C4-2B (cell line): ENCODE data around the gene VPS16.
"Not testable (repeated sequence)": the region's sequence is repeated elsewhere in the genome, so short reads cannot be mapped to it uniquely, and the experiment has no call there.

Experiments
- CTCF ChIP-seq: fragments of 450-650 bp; conservative IDR thresholded peaks from 2 replicates; pipeline ENCODE4 v1.5.1; 2017; ENCODE audit warnings: mild to moderate bottlenecking
- ZFX ChIP-seq: fragments of 450-650 bp; IDR thresholded peaks from 2 replicates; pipeline ENCODE4 v1.6.1; 2017

GRCh38 chr20:2895154-2895553, 54.6 kb downstream of the VPS16 start:
- TF ChIP-seq CTCF, ZFX: not testable (repeated sequence)
